BLaER1 treated with 17β-estradiol and CSF1 and Interleukin-3, amounts not matched to agents 10 nM and 100 nM (cell line): ENCODE results near the gene UBXN10.

Source experiments
- H3K27ac ChIP-seq, 11 experiments: shearing (Covaris generic); formaldehyde crosslinking; 2 replicates each; pipeline ENCODE4 v1.8.1; 2022
- H3K27me3 ChIP-seq, 11 experiments: shearing (Covaris generic); formaldehyde crosslinking; 2 replicates each; pipeline ENCODE4 v1.8.1; 2022
- H3K36me3 ChIP-seq, 11 experiments: shearing (Covaris generic); formaldehyde crosslinking; 2 replicates each; pipeline ENCODE4 v1.8.1; 2022
- H3K4me1 ChIP-seq, 10 experiments: shearing (Covaris generic); formaldehyde crosslinking; 2 replicates each; pipeline ENCODE4 v1.8.1; 2022
- H3K4me2 ChIP-seq, 11 experiments: shearing (Covaris generic); formaldehyde crosslinking; 2 replicates each; pipeline ENCODE4 v1.8.1; 2022
- H3K4me3 ChIP-seq, 10 experiments: shearing (Covaris generic); formaldehyde crosslinking; 2 replicates each; pipeline ENCODE4 v1.8.1; 2022
- H3K9ac ChIP-seq, 11 experiments: shearing (Covaris generic); formaldehyde crosslinking; 2 replicates each; pipeline ENCODE4 v1.8.1; 2022
- H3K9me3 ChIP-seq, 11 experiments: shearing (Covaris generic); formaldehyde crosslinking; replicated peaks in 1 of 11; 2 replicates each; pipeline ENCODE4 v1.8.1; 2022
- H4K20me1 ChIP-seq, 11 experiments: shearing (Covaris generic); formaldehyde crosslinking; 2 replicates each; pipeline ENCODE4 v1.8.1; 2022
- Cebpa-rat ChIP-seq, 11 experiments: shearing (Covaris generic); IDR thresholded peaks; 2 replicates each; pipeline ENCODE4 v1.8.1; 2022

Gene UBXN10

GRCh38 chr1:20242890-20243479 is 57.1 kb downstream of the UBXN10 start:
- Histone ChIP-seq H3K27me3 (no peaks in the 10 kb centered on the region), H3K36me3 (no peaks in the 10 kb centered on the region), H3K9ac (no peak overlapping the region), H3K4me2 (no peak overlapping the region), H3K9me3 (no peaks in the 10 kb centered on the region), H3K4me3 (no peak overlapping the region), H3K4me1 (peaks cover 0 to 5% (median 1%) of the 10 kb centered on the region in 10 experiments; a peak in 13 of 20 replicates), H4K20me1 (no peaks in the 10 kb centered on the region), H3K27ac (no peak overlapping the region)
- no peak for TF ChIP-seq Cebpa-rat (IDR thresholded peaks at IDR 0.05)
